H9 (cell line): ENCODE data around the gene NFYB. TPM values are rescaled to one million over a fixed set of nuclear protein-coding genes. Genes with fewer than 3 reads are reported as not detected.

Source experiments
- DNase-seq: peaks from one replicate; pipeline ENCODE4 v3.0.0-alpha.2; 2017
- H2AFZ ChIP-seq: one replicate; pipeline ENCODE4 v1.6.1; 2013; ENCODE audit warnings: mild to moderate bottlenecking, low read length, control low read depth, moderate library complexity
- H2AK5ac ChIP-seq: 2 replicates; pipeline ENCODE4 v1.6.1; 2013; ENCODE audit warnings: low read length, control low read depth, mixed read lengths; ENCODE audit not compliant: insufficient read length
- H2BK120ac ChIP-seq: one replicate; pipeline ENCODE4 v1.6.1; 2013; ENCODE audit warnings: low read depth, mild to moderate bottlenecking, low read length, control low read depth, inconsistent platforms; ENCODE audit not compliant: poor library complexity, severe bottlenecking
- H2BK12ac ChIP-seq: 2 replicates; pipeline ENCODE4 v1.6.1; 2013; ENCODE audit warnings: low read length, control low read depth, mixed read lengths, low read depth; ENCODE audit not compliant: insufficient read length
- H2BK15ac ChIP-seq: 2 replicates; pipeline ENCODE4 v1.6.1; 2013; ENCODE audit warnings: low read depth, low read length, control low read depth
- H2BK20ac ChIP-seq: one replicate; pipeline ENCODE4 v1.6.1; 2013; ENCODE audit warnings: low read depth, mild to moderate bottlenecking, low read length, control low read depth, inconsistent platforms; ENCODE audit not compliant: poor library complexity, severe bottlenecking
- H2BK5ac ChIP-seq: 2 replicates; pipeline ENCODE4 v1.6.1; 2013; ENCODE audit warnings: low read length, control low read depth, mixed read lengths; ENCODE audit not compliant: insufficient read length
- H3K14ac ChIP-seq: 2 replicates; pipeline ENCODE4 v1.6.1; 2013; ENCODE audit warnings: low read length, control low read depth; ENCODE audit not compliant: insufficient read depth
- H3K18ac ChIP-seq: 2 replicates; pipeline ENCODE4 v1.6.1; 2013; ENCODE audit warnings: low read depth, mild to moderate bottlenecking, mixed read lengths, low read length, control low read depth; ENCODE audit not compliant: insufficient read length
- H3K23ac ChIP-seq: 2 replicates; pipeline ENCODE4 v1.6.1; 2013; ENCODE audit warnings: low read length, control low read depth, mixed read lengths, low read depth; ENCODE audit not compliant: insufficient read length
- H3K23me2 ChIP-seq: 2 replicates; pipeline ENCODE4 v1.6.1; 2013; ENCODE audit warnings: low read depth, mild to moderate bottlenecking, mixed read lengths, low read length, control low read depth; ENCODE audit not compliant: insufficient read length, poor library complexity, severe bottlenecking
- H3K27ac ChIP-seq: 2 replicates; pipeline ENCODE4 v1.5.1; 2013; ENCODE audit warnings: low read length, control low read depth, mixed read lengths, low read depth; ENCODE audit not compliant: insufficient read length
- H3K27me3 ChIP-seq: 2 replicates; pipeline ENCODE4 v1.6.1; 2013; ENCODE audit warnings: low read length, control low read depth, inconsistent platforms; ENCODE audit not compliant: insufficient read depth
- H3K4ac ChIP-seq: 2 replicates; pipeline ENCODE4 v1.6.1; 2013; ENCODE audit warnings: low read depth, mild to moderate bottlenecking, control low read depth, inconsistent platforms, low read length, moderate library complexity
- H3K4me1 ChIP-seq: 2 replicates; pipeline ENCODE4 v1.6.1; 2013; ENCODE audit warnings: low read length, control low read depth, inconsistent platforms; ENCODE audit not compliant: insufficient read depth
- H3K4me2 ChIP-seq: 2 replicates; pipeline ENCODE4 v1.6.1; 2013; ENCODE audit warnings: low read length, control low read depth, mixed read lengths; ENCODE audit not compliant: insufficient read length, insufficient read depth
- H3K56ac ChIP-seq: 2 replicates; pipeline ENCODE4 v1.6.1; 2013; ENCODE audit warnings: low read depth, mild to moderate bottlenecking, mixed read lengths, low read length, control low read depth; ENCODE audit not compliant: insufficient read length
- H3K79me1 ChIP-seq: 2 replicates; pipeline ENCODE4 v1.6.1; 2013; ENCODE audit warnings: low read depth, mild to moderate bottlenecking, moderate library complexity, low read length, control low read depth, inconsistent platforms; ENCODE audit not compliant: insufficient read depth, poor library complexity, severe bottlenecking
- H3K79me2 ChIP-seq: 2 replicates; pipeline ENCODE4 v1.6.1; 2013; ENCODE audit warnings: low read length, control low read depth, inconsistent platforms; ENCODE audit not compliant: insufficient read depth
- H3K9ac ChIP-seq: 2 replicates; pipeline ENCODE4 v1.6.1; 2013; ENCODE audit warnings: low read length, control low read depth, mixed read lengths; ENCODE audit not compliant: insufficient read length; ENCODE audit errors: extremely low read depth
- H3K9me3 ChIP-seq: one replicate; pipeline ENCODE4 v1.6.1; 2013; ENCODE audit warnings: low read depth, low read length, inconsistent platforms; ENCODE audit not compliant: control insufficient read depth
- H3T11ph ChIP-seq: one replicate; pipeline ENCODE4 v1.6.1; 2013; ENCODE audit warnings: mild to moderate bottlenecking, low read length, control low read depth, inconsistent platforms
- H4K20me1 ChIP-seq: one replicate; pipeline ENCODE4 v1.6.1; 2013; ENCODE audit not compliant: control insufficient read depth, insufficient read length, insufficient read depth
- H4K5ac ChIP-seq: 2 replicates; pipeline ENCODE4 v1.6.1; 2013; ENCODE audit warnings: low read depth, mild to moderate bottlenecking, mixed read lengths, low read length, control low read depth; ENCODE audit not compliant: insufficient read length
- H4K8ac ChIP-seq: replicated peaks from 2 replicates; pipeline ENCODE4 v1.6.1; 2013; ENCODE audit warnings: low read length, control low read depth, mixed read lengths, low read depth; ENCODE audit not compliant: insufficient read length
- H4K91ac ChIP-seq: 2 replicates; pipeline ENCODE4 v1.6.1; 2013; ENCODE audit warnings: low read depth, mild to moderate bottlenecking, moderate library complexity, mixed read lengths, low read length, control low read depth; ENCODE audit not compliant: insufficient read length
- H3K27ac Mint-ChIP-seq, 3 experiments: 2 replicates in 2 of 3; 3 replicates in 1 of 3; pipeline ENCODE4 v1.8.0; 2020 to 2021; ENCODE audit warnings: mixed read lengths in 3 of 3, mild to moderate bottlenecking in 1 of 3, moderate library complexity in 1 of 3
- H3K27me3 Mint-ChIP-seq: 2 replicates; pipeline ENCODE4 v1.8.0; 2021; ENCODE audit warnings: low read depth, mild to moderate bottlenecking, moderate library complexity, mixed read lengths
- H3K36me3 Mint-ChIP-seq, 3 experiments: 2 replicates in 2 of 3; 3 replicates in 1 of 3; pipeline ENCODE4 v1.8.0; 2020 to 2021; ENCODE audit warnings: low read depth in 3 of 3, mixed read lengths in 3 of 3; ENCODE audit not compliant: insufficient read depth in 1 of 3
- H3K4me1 Mint-ChIP-seq, 2 experiments: 2 replicates each; pipeline ENCODE4 v1.8.0; 2020; ENCODE audit warnings: mixed read lengths in 2 of 2
- H3K4me3 Mint-ChIP-seq, 2 experiments: 2 replicates in 1 of 2; 3 replicates in 1 of 2; pipeline ENCODE4 v1.8.0; 2020 to 2021; ENCODE audit warnings: mild to moderate bottlenecking in 2 of 2, mixed read lengths in 2 of 2, moderate library complexity in 1 of 2
- H3K9me3 Mint-ChIP-seq, 2 experiments: 2 replicates in 1 of 2; 3 replicates in 1 of 2; pipeline ENCODE4 v1.8.0; 2020; ENCODE audit warnings: mild to moderate bottlenecking in 2 of 2, mixed read lengths in 2 of 2, moderate library complexity in 1 of 2
- CTCF ChIP-seq: fragments of 200-600 bp; sonication (generic); conservative IDR thresholded peaks from 3 replicates; pipeline ENCODE4 v1.8.0; 2021; ENCODE audit warnings: antibody characterized with exemption, mild to moderate bottlenecking
- WGBS: extraction: QIAGEN DNeasy Blood & Tissue Kit; methylation state at CpG from one replicate; pipeline ENCODE4 v1.1.7; 2013; ENCODE audit warnings: missing lambda C conversion rate, low lambda C conversion rate, mixed read lengths; ENCODE audit not compliant: insufficient read length; ENCODE audit errors: extremely low coverage; 5-methylcytosine and 5-hydroxymethylcytosine counted together
- total RNA-seq: library from RNA; stranded (reverse); gene quantifications from 2 replicates; pipeline ENCODE4 v1.2.1, GENCODE V29; 2021

Gene NFYB
- total RNA-seq, 1 experiment from 2014 or later, result 52.5 TPM

GRCh38 chr12:104109446-104110271 is 28.4 kb downstream of the NFYB start:
- Histone ChIP-seq H3K79me2 (no peaks in the 10 kb centered on the region), H3K27me3 (no peaks in the 10 kb centered on the region), H3K4me2 (no peak overlapping the region), H2BK120ac (no peak overlapping the region), H3K9me3 (no peaks in the 10 kb centered on the region), H2BK12ac (no peak overlapping the region), H3T11ph (no peak overlapping the region), H2AK5ac (no peak overlapping the region), H2BK5ac (no peak overlapping the region), H3K4ac (no peak overlapping the region), H3K23ac (no peak overlapping the region), H2BK20ac (no peak overlapping the region), H3K9ac (no peak overlapping the region), H4K91ac (no peak overlapping the region), H3K56ac (no peak overlapping the region), H2BK15ac (no peak overlapping the region), H2AFZ (no peak overlapping the region), H3K23me2 (no peaks in the 10 kb centered on the region), H4K20me1 (no peaks in the 10 kb centered on the region), H3K27ac (no peak overlapping the region), H4K5ac (no peak overlapping the region), H3K79me1 (no peaks in the 10 kb centered on the region), H4K8ac (no peak overlapping the region), H3K14ac (no peak overlapping the region), H3K18ac (no peak overlapping the region), H3K4me1 (peaks cover 4% of the 10 kb centered on the region; the same call in 1 of the 2 replicates)
- Mint-ChIP-seq H3K4me1 (peaks cover 10 to 13% of the 10 kb centered on the region in 2 experiments), H3K9me3 (no peaks in the 10 kb centered on the region), H3K36me3 (no peaks in the 10 kb centered on the region; a peak in 2 of 7 replicates), H3K27ac (no peak overlapping the region), H3K4me3 (no peak overlapping the region), H3K27me3 (no peaks in the 10 kb centered on the region)
- DNase-seq, result no peak
- WGBS, result no CpG with 5 or more reads among the region's 4 CpGs
- TF ChIP-seq CTCF, result no peak
